Effector CD8-positive, alpha-beta T cell (primary cell): ENCODE results near the gene SCAANT1.

Experiments used
- DNase-seq: peaks from one replicate; lab custom pipeline; 2025; lab: John Stamatoyannopoulos, UW

SCAANT1 gene

DNA sequence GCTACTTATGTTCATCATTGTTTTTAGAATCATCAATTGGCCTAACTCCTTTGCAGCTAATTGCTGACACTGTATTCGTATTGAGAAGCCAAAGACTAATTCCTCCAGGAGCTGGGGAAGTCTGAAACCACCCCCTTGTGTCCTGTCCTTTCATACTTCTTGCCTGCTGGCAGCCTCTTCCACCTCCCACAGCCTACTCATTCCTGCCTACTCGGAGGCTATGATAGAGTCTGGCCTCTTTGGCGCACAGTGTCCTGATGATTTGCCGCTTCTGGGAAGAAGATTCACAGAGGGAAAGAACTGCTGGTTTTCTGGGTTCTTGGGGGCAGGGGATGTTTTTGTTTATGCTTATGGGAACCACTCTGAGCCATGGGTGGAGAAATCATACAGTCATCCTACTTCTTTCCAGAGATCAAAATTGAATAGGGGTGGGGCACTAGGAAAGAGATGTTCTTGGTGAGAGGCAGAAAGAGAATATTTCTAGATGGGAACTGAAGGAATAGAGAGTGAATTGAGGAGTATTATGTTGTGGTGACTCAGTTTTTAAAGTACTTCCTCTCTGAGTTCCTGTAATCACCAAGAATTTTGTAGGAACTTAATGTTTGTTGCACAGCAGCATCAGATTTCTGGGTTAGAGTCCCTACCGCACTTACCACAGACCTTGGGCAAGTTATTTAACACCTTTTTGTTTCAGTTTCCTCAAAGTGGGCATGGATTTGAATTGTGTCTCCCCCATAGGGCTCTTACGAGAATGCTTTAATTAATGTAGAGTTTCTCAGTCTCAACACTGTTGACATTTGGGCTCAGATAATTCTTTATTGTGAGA lies 22.1 kb upstream of the SCAANT1 start:
- no peak for DNase-seq

- no peak for DNase-seq
Observed at GRCh38 chr3:63933459-63933858, 21.3 kb upstream of the SCAANT1 start.

- no peak for DNase-seq
Observed at GRCh38 chr3:63932509-63933212, 20.5 kb upstream of the SCAANT1 start.

DNA sequence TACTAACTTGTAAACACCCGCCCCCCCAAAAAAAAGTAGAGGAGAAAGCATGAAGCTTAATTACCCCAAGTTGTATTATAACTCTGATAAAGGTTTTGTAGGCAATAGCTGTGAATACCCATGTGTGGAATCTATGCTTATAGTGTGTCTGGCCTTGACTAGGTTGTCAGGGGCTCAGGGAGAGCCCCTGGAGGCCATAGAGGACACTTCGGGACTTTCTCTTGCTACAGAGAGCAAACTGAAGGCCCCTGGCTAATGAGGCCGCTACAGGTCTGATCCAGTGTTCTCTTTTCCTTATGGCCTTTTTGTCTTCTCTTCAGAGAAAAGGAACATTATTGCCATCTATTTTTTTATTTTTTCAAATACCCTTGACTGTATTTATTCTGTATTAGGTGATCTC lies 19.1 kb upstream of the SCAANT1 start:
- no peak for DNase-seq

DNA sequence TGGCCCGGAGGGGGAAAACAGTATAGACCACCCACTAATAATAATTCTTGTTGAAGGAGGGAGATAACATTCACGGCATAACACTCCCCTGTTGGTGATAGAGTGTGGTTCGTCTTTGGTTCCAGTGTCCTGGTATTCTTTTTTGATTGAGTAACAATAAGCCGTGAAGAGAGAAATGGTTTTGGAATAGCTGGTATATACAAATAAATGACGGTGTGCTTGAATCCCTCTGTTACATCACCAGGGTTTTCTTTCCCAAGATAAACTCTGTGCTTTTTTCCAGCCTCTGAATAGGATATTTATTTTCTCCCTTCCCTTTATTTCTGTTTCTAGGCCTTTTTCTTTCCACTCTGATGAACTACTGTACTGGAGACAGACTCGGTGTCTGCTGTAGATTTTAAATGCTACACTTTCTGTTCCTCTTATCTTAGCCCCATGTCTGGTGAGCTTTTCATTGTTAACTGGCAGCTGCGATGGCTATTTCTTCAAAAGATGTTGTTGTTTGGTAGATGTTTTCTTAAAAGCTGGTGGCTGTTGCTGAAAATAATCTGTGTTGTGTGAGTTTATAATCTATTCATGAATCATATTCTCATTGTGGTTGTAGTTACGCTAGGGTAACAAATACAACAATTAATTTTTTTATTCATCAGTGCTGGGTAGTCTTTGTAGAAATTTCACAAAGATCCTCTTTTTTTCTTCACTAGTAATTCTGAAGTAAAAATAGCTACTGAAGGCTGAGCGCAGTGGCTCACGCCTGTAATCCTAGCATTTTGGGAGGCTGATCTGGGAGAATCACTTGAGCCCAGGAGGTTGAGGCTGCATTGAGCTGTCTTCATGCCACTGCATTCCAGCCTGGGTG lies 15.5 kb upstream of the SCAANT1 start:
- no peak for DNase-seq

- DNase-seq = no peak
Observed at GRCh38 chr3:63926309-63926708, 14.1 kb upstream of the SCAANT1 start.

DNA sequence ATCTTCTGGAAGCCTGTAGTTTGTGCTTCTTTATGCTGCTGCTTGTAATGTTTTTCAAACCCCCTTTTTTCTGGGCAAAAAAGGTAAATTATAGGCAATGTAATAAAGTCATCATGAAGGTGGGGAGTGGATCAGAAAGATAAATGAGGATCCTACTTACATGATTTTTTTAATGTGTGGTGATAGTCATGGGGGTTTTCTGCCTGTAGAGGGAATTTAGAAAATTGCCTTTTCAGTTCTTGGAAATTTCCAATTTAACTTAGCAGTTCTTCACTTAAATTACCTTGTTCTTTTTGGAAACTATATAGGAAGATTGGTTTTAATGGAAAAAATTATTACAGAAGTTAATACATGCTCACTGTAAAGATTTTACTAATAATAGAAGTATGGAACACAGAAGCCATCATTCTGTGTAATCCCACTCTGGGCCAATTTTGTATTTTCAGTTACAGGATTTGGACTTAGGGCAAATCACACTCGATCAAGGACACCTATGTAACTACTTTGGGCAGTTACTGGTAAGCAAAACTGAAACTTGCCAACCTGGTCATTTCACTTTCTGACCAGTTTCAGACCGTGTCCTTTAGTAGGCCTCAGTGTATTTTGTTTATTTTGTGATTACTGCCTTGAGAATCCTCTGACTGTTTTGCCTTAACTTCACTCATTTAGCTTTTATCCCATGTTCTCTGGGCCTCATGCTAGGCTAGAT lies 10.5 kb upstream of the SCAANT1 start:
- DNase-seq = no peak

DNA sequence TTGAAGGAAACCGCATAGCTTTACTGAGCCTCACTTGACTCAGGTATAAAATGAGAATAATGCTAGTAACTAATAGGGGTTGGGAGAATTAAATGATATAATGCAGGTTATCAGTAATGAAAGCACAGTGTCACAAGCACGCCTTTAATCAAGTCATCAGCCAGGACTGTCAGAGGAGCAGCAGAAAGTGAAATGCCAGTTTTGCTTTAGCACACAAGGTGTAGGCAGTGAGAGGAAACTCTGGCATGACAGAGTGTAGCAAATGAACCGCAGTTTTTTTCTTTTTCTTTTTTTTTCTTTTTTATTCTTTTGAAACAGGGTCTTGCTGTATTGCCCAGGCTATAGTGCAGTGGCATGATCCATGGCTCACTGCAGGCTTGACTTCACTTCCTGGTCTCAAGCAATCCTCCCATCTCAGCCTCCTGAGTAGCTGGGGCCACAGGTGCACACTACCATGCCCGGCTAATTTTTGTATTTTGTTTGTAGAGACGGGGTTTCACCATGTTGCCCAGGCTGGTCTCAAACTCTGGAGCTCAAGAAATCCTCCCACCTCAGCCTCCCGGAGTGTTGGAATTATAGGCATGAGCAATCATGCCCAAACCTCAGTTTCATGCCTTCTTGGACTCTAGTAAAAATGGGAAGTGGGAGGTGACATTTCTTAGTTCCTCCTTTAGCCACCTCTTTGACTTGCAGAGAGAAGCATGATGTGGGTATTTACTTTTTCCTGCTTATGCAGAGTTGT lies 9.7 kb upstream of the SCAANT1 start:
- DNase-seq = no peak

DNA sequence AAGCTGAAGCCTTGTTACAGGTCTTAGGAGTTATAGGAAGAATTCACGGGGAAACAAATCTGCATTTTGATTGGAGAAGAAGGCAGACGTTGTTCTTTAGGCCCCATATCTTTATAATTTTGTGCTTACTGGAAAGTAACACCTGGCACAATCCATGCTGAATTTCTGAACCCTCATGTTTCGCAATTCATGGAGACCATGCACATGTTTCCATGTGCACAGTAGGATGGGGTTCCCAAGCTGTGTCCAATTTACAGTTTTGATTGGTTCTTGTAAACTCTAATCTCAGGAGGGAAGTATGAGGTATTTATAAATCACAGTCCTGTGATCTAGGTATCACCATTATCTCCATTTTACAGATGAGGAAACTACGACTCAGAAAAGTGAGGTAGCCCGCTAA lies 7.8 kb upstream of the SCAANT1 start:
- no peak for DNase-seq

DNA sequence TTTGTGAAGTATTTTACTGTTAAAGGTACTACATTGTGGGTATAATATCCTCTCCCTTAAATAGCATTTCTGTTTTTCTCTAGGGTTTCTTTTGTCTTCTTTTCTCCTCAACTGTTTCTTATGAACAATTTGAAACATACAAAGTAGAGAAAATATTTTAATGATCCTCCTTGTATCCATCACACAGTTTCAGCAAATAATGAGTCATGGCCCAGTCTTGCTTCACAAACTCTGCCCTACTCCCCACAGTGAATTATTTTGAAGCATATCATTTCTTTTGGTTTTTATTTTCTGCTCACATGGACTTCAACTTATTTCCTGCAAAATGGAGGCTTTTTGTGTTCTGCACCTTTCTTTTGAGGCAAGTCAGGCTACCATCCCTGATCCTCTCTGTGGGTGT lies 6.1 kb upstream of the SCAANT1 start:
- DNase-seq = no peak

DNA sequence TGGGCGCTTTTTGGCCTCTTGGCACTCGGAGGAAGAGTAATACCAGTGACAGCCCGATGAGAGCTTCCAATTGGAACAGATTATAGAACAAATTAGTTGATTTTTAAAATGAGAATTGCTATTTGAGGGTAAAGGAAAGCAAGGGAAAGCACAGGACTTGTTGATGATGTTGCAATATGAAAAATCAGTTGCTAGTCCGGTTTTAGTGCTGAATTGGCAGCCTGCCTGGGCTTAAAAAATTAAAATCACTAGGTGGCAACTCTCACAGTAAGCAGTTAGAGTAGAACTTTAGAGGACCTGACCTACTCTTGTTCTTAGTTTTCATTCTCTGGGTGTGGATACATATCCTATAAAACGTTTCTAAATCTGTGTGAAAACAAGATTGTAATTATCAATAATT lies 2.1 kb upstream of the SCAANT1 start:
- DNase-seq = no peak

DNA sequence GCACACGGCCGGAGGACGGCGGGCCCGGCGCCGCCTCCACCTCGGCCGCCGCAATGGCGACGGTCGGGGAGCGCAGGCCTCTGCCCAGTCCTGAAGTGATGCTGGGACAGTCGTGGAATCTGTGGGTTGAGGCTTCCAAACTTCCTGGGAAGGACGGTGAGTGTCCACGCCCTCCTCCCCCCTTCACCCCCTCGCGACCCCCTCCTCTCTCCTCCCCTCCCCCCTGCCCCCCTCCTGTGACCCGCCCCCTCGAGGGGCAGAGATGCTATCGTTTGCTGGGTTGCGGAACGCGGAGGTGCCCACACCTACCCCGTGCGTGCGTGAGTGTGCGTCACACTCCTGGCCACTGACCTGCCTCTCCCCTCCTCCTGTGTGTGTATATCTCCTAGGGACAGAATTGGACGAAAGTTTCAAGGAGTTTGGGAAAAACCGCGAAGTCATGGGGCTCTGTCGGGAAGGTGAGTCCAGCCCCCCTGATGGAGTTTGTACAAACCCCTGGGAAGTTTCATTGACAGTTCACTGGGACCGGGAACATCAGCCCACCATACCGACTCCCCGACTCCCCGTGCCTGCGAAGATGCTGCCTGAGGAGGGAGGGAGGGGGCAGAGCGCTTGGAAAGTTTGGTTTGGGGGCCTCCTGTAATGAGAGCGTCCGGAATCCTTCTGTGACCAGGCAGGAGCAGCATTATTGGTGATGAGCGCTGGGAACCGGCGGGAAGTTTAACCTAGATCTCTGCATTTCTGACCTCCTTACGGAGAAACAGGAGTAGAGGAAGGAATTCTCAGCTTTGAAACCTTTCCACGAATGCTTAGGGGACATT lies 795 bp upstream of the SCAANT1 start:
- peak; percentile 30 for DNase-seq

- no peak for DNase-seq
Observed at GRCh38 chr3:63911509-63911872, 692 bp downstream of the SCAANT1 start.

DNA sequence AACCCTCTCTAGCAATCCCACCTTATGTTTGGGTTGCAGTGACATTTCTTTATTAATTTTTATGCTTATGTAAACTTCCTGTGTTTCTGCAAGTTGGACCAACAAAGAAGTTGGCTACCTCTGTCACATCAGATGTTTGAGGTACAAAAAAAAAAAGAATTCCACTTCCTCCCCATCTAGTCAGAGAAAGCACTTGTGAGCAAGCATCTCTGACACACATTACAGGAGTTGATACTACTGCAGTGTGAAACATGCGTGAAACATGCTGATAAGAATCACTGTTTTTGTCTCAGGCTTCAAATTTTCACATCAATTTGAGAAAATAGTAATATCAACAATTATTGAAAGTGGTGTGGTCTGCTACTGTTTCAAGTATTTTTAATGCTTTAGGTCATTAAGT lies 1.3 kb downstream of the SCAANT1 start:
- no peak for DNase-seq

GRCh38 chr3:63910001-63910400 lies 2.2 kb downstream of the SCAANT1 start:
- DNase-seq = no peak

DNA sequence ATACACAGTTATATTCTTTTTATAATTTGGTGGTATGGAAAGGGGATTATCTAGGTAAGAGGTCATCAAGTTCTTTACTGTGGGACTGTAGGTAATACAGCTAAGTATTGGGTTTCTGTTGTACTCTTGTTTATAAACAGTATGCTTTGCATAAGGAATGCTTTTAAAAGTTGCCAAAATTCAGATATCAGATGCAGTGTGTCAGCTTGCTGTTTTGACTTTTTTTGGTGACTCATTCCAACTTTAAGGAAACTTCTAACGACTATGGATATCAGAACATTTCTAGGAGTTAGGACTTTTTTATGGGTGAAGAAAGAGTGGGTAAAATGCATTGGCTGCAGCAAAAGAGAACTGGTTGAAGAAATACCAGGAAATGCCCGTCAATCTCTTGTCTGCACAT lies 2.8 kb downstream of the SCAANT1 start:
- no peak for DNase-seq

- DNase-seq = no peak
Observed at GRCh38 chr3:63908776-63909175, 3.4 kb downstream of the SCAANT1 start.

- DNase-seq = no peak
Observed at GRCh38 chr3:63908081-63908736, 4.0 kb downstream of the SCAANT1 start.

- no peak for DNase-seq
Observed at GRCh38 chr3:63905731-63906620, 6.2 kb downstream of the SCAANT1 start.
